Measurements from ENCODE around the gene PFN3. TPM values are rescaled to one million over a fixed set of nuclear protein-coding genes. Genes with fewer than 3 reads are reported as not detected.

Gene PFN3
- total RNA-seq, 1 experiment from 2014 or later = not detected

GRCh38 chr5:177374211-177374610 is 26.2 kb downstream of the PFN3 start:
- no peak for DNase-seq (ENCODE audit: low spot score)

GRCh38 chr5:177373806-177374205 is 26.7 kb downstream of the PFN3 start:
- DNase-seq (ENCODE audit: low spot score) = no peak

DNA sequence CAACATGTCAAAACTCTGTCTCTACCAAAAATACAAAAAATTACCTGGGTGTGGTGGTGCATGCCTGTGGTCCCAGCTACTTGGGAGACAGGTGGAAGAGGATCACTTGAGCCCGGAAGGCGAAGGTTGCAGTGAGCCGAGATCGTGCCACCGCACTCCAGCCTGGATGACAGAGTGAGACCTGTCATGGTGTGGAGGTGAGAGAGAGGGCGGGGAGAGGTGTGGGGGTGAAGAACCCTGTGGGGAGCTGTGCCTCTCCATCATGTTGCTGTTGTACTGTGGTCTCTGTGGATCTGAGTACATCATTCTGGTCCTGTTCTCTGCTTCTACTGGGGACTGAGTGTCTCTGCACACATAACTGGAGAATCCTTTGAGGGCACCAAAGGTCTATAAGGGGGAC is 27.6 kb downstream of the PFN3 start:
- DNase-seq (ENCODE audit: low spot score) = no peak

GRCh38 chr5:177372034-177372896 is 28.2 kb downstream of the PFN3 start:
- no peak for DNase-seq (ENCODE audit: low spot score)

DNA sequence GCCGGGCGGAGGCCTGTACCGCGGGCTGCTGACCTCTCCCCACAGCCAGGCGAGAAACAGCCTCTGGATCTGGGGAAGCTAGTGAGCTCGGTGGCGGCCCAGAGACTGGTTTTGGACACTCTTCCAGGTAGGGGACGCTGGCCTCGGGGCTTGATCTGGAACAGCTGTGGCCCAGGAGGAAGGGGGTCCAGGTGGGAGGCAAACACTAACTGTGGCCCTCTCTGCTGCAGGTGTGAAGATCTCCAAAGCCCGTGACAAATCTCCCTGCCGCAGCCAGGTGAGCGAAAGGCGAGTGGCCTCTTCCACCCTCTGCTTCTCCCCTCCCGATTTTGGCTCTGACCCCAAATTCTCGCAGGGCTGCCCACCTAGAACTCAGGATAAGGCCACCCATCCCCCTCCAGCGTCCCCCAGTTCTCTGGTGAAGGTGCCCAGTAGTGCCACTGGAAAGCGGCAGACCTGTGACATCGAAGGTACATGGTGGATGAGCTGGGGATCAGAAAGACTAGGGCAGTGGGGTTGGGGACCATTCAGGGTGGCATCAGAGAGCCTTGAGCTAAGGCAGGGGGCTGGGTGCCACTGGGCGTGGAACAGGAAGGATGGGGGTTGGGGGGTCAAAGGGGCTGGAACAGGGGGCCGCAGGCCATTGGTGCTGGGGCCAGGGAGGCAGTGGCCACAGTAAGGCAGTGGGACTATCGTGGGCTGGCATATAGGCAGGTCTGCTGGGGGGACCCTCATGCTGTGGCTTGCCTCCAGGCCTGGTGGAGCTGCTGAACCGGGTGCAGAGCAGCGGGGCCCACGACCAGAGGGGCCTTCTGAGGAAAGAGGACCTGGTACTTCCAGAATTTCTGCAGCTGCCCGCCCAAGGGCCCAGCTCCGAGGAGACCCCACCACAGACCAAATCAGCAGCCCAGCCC is 29.1 kb downstream of the PFN3 start:
- no peak for DNase-seq (ENCODE audit: low spot score)

DNA sequence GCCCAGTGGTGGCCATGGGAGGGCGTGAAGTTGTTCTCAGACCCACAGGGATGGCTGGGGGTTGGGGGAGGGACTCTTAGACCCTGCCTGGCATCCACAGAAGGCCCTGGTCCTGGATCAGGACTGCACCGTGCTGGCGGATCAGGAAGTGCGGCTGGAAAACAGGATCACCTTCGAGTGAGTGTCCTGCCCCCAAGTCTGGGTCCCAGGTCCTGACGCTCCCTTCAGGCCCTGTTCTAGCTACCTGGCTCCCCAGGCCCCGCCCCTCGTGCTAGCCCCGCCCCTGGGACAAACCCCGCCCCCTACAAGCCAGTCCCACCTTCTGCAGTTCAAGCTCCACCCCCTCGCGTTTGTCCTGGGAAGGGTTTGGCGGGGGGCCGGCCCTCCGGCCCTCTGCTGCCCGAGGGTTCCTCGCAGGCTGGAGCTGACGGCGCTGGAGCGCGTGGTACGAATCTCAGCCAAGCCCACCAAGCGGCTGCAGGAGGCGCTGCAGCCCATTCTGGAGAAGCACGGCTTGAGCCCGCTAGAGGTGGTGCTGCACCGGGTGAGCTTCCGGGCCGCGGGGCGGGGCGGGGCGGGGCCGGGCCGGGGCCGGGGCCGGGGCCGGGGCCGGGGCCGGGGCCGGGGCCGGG is 29.9 kb downstream of the PFN3 start:
- DNase-seq (ENCODE audit: low spot score) = peak; percentile 91

- DNase-seq (ENCODE audit: low spot score) = no peak
Measured at GRCh38 chr5:177369645-177370440, 30.6 kb downstream of the PFN3 start.

DNA sequence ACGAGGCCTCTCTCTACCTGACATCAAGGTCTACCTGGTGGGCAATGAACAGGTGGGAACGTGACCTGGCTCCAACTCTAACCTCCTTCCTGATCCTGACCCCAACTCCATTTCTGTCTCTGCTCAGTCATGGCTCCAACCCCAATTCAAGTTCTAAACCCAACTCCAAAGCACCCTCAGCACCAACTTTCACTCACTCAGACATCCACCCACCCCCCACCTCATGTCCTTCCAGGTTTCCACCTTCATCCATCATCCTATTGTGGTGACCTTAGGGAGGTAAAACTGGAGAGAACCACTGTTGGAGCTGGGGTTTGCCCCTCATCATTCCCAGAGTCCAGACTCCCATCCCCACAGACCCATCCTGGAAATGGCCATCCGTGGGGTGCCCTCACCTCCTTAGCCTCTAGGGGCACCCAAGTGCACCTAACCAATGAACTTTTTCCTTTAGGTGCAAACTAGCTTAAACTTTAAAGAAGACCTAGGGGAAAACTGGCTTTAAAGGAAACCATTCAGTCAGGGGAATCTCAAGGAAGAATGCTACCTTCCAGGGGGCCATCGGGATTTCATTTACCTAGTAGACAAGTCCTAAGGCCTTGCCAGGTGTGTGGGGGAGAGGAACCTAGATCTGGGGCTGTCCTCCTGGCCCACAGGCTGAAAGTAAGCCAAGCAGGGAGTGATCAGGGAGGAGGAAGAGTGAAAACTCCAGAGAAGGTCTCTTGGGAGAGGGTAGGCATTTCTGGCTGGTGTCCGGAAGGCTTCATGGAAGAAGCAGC is 31.4 kb downstream of the PFN3 start:
- DNase-seq (ENCODE audit: low spot score) = peak; percentile 52

DNA sequence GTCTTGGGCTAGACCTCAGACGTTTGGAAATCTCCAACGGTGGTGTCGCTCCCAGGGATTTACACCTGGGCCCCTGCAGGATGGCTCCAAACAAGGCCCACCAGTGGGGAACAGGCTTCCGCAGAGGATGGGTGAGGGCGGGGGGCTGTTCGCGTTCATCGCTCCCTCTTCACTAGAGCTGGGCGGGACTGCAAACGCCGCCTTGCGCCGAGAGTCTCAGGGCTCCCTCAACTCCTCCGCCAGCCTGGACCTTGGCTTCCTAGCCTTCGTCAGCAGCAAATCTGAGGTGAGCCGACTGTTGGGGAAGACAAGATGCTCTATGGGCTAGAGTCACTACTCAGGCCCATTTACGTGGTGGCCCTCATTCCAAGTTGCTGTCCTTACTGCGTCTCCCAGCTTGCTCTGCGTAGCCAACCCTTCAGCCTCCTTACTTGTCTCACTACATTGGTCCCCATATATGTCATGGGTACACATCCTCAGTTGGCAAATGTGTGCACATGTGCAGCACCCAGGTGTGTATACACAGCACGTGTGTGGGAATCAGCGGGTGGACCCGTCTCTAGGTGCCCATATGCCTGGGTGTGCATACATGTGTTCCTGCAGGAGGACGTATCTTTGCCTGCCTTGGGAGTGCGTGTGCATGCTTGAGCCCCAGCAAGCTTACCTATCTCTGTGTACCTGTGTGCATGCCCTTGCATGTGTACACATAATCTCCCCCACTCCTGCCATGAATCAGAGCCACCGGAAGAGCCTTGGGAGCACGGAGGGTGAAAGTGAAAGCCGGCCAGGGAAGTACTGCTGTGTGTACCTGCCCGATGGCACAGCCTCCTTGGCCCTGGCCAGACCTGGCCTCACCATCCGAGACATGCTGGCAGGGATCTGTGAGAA is 32.2 kb downstream of the PFN3 start:
- DNase-seq (ENCODE audit: low spot score) = no peak

GRCh38 chr5:177367323-177367848 is 33.1 kb downstream of the PFN3 start:
- no peak for DNase-seq (ENCODE audit: low spot score)

DNA sequence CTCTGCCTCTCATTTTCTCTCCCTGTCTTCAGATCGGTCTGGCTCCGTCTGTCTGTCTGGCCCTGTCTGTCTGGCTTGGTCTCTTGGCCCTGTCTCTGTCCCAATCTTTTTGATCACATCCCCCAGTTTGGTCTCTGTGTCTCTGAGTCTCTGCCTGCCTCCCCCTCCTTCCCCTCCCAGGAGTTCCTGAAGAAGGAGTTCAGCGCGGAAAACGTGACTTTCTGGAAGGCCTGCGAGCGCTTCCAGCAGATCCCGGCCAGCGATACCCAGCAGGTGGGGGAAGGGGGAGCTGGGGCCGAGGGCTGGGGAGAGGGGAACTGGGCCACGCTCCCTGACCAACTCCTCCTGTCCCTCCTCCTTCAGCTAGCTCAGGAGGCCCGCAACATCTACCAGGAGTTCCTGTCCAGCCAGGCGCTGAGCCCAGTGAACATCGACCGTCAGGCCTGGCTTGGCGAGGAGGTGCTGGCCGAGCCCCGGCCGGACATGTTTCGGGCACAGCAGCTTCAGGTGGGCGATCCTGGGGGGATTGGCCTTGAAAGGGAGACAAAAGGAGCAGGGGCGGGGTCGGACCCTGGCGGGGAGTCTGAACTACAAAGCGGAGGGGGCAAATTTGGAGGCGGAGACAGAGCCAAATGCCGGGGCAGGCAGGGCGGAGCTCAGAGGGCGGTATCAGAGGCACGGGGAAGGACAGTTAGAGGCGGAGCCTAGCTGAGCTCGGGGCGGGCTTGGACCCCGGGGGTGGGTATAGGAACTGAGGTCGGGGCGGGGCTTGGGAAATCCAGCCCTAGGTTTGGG is 33.7 kb downstream of the PFN3 start:
- DNase-seq (ENCODE audit: low spot score) = peak; percentile 40

- DNase-seq (ENCODE audit: low spot score) = no peak
Measured at GRCh38 chr5:177365845-177366527, 34.5 kb downstream of the PFN3 start.

DNA sequence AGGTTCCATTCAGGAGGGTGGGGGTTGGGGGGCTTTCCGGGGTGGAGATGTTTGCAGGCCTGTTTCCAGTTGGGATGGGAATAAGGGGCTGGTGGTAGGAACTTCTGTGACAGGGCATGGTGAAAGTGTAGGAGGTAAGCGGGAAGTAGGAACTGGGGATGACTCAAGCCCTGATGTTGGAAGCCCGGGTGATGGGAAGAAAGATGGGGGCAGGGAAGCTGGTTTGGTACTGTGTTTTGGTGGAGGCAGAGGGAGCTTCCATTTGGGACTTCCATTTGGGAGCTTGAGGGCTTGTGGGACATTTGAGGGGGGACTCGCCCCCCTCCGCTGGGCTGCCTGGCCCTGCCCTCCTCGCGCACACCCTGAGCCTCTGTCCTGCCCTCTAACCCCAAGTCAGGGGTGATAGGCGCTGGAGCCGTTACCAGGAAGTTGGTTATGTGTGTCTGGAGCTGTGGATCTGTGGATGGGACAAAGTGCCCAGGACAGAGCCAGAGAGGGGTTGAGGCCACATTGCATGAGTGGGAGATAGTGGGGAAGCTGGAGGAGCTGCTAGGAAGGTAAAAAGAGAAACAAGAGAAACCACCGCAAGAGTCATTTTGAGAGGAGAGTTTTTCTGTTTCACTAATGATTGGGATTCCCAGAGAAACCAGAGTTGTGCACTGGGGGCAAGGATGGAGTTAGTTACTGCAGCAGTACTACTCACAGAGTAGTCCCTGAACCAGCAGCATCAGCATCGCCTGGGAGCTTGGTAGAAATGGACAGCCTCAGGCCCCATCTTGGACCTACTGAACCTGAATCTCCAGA is 36.1 kb downstream of the PFN3 start:
- no peak for DNase-seq (ENCODE audit: low spot score)

- no peak for DNase-seq (ENCODE audit: low spot score)
Measured at GRCh38 chr5:177363565-177363964, 36.9 kb downstream of the PFN3 start.

- peak; percentile 79 for DNase-seq (ENCODE audit: low spot score)
Measured at GRCh38 chr5:177362610-177363507, 37.6 kb downstream of the PFN3 start.

- no peak for DNase-seq (ENCODE audit: low spot score)
Measured at GRCh38 chr5:177362292-177362609, 38.2 kb downstream of the PFN3 start.
